GM19397 (cell line): Measurements from ENCODE around the gene PPIC.
"Not testable (repeated sequence)": the region's sequence is repeated elsewhere in the genome, so short reads cannot be mapped to it uniquely, and the experiment has no call there.

Source experiments
- ATAC-seq: cut with Tn5 transposase; IDR thresholded peaks from one replicate; pipeline ENCODE4 v1.9.1; 2021; ENCODE audit warnings: mild to moderate bottlenecking, moderate library complexity; ENCODE audit not compliant: unreplicated experiment

The PPIC gene

DNA sequence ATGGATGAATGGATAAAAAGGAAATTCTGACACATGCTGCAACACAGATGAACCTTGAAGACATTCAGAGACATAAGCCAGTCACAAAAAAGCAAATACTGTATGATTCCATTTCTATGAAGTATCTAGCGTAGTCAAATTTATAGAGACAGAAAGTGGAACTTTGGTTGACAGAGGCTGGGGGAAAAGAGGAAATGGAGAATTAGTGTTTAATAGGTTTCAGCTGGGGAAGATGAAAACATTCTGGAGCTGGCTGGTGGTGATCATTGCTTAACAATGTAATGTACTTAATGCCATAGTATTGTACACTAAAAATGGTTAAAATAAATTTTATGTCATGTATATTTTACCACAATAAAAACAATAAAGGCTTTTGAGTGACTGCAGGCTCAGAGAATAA is 24.2 kb downstream of the PPIC start:
- ATAC-seq, result no peak

DNA sequence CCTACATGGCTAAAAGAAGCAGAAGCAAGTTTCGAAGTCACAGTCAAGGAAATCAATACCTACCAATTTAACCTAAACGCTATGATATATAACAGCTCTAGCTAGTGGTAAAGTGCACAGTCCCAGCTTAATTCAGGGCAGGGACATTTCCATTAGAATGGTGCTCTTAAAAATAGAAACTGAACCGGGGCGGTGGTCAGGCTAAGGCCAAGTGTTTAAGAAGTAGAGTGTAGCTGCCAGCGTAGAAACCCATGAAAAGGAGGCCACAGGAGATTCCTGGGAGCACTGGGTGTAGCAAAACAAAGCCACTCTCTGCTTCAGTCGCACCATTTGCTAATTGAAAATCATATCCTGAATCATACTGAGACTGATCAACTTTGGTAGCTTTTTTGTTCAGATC is 28.8 kb downstream of the PPIC start:
- no peak for ATAC-seq

DNA sequence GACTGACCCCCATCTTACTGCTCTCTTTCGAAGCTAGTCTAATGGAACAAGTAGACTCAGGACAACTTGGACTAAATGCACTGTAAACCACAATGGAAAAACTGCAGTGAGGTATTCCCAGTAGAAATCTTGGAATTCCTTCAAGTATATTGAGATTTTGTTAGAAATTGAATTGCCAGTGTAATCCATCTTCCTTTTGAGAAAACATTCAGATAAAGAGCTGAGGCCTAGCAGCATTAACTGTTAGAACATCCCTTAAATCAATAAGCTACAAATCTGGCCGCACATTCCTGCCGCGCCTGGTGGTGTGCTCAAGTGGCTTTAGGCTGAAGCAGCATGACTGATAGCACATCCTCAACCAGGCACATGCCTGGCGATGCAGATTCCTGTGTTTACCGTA is 29.3 kb downstream of the PPIC start:
- no peak for ATAC-seq

DNA sequence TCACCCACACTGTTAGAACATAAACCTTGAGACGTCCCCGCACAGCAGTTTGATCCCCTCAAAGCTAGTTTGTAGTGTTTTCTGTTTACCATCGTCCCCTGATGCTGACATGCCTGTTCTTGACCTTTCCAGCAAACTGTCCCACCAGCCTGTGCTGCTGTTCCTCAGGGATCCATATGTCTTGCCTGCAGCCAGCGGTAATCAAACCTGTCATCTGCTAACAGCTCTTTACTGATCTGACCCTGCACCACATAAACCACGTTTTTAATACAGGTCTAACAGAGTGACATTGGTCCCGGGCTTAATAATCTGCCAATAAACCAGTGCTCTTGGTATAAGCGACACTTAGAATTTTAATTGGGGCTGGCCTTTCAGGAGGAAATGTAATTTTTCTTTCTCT is 34.7 kb downstream of the PPIC start:
- no peak for ATAC-seq

DNA sequence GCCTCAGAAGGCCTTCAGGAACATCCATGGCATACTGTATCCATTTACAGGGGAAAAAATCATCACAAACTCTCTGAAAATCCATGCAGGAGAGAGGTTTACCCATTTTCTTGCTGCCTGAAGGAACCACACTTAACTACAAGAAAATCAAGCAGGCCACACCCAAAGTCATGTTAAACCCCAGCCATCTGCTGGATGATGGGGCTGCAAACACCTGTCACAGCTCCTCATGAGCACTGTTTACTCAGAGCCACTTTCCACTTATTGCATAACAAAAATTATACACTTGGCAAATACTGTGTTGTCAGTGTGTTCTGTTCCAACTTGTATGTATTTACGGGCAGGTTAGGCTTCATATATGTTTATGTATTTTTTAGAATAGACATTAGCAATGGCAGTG is 35.8 kb downstream of the PPIC start:
- no peak for ATAC-seq

DNA sequence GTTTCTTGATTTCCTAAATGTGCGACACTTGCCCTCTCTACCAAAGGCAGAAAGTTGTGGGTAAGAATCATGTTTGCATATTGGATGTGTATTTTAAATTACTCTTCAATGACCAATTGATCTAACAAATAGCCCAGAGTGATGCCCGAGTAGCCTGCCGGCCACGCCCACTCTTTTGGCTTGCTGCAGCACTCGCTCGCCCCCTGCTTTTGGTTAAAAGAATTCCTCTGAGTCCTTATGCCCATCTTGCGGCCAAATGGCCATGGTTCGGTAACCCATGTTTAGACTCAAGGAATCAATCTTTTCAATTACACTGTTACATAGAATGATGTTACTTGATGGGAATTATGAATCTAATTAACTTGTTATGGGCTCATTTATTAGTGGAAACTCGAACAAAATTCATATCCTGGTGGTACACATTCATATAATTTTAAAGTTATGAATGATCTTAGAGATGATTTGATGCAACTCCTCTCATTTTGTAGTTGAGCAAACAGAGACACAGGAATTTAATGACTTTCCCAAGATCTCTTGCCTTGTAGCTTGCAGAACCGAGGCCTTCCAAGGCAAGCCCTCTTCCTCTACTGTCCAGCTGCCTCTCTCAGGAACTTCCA is 36.5 kb downstream of the PPIC start:
- peak; percentile 81 for ATAC-seq

DNA sequence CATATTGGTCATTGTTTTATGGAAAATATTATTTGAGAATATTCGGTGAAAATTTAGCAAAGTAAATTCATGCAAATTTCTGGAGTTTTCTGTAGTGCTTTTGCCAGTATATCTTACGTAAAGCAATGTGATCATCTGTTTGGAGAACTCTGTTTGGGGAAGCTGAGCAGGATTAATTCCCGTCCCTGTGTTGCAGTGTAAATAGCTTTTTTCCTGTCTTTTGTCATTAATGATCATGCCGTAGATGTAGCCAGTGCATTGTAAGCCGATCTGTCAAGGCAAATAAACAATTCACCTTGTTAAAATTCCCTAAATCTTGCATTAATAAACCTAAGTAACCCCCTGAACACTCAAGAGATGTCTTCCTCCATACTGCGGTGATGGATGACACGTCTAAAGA is 39.2 kb downstream of the PPIC start:
- no peak for ATAC-seq

DNA sequence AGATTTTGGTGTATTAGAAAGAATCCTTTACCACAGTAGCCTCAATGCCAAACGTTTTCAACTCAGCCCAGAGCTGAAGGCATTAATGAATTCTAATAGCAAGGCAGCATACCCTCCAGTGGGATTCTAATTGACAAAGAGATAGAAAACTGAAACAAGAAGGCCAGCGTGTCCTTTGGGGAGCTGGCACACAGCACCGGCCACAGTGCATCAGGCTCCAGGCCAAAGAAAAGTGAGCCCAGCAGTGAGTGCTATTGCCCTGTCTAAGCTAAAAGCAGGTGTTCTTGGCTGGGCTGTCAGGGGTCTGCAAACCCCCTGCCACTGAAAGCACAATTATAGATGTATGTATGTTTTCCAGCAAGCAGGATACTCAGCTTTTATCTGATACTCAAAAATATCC is 40.4 kb downstream of the PPIC start:
- no peak for ATAC-seq

DNA sequence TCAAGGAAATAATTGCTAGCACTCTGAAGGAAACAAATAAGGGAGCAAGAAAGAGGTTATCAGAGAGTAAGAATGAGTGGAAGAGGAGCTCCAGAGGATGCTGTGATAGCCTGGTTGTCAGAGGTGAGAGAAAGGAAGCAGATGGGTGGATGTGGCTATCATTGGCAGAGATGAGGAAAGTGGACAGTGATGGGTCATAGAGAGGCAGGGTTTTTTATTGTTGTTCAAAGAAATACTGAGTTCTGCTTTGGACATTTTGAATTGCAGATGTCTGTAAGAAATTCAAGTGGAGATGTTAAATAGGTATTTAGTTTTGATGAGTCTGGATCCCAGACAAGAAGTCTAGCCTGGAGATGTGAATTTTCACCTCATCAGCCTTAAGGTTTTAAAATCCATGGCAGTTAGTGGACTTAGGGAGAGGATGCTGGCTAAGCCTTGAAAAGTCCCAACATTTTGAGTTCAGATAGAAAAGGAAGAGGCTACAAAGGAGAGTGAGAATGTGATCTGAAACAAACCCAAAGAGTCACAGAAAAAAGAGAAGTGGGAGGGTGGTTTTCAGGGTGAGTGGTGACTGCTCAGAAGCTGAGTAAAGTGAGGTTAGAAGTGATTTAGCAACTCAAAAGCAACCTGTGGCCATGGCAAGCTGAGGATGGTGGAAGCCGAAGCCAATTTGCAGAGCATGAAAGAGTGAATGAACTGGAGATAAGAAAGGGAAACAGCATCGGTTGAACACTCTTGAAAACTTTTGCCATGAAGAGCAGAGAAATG is 50.4 kb downstream of the PPIC start:
- peak; percentile 89 for ATAC-seq

DNA sequence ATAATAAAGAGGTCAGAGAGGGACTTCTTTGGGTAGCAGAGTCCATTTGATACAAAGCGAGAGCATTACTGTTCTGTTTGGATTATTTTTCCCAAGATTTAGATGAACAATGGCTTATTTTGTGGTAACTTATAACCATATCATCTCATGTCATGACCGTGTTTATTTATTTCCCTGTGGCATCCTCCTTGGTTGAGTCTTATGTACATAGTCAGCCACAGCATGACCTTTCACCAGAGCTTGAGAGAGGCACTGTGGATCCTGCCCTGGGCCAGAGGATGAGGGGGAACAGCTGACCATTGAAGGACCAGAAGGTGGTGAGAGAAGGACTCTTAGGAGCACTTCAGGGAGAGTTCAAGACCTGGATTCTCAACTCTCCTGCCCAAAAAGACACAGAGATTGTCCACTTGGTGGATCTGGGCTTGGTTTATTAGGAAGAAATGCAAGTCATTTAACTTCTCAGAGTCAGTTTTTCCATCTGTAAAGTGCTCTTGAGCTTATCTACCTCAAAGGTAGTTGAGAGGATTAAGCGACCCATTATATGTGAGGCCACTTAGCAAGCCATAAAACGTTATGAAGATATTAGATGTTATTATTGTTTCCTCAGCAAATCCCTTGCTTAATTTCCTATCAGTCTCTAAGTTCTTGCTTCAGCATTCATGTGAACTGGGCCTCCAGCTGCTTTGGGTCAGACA is 51.4 kb downstream of the PPIC start:
- ATAC-seq, result no peak

DNA sequence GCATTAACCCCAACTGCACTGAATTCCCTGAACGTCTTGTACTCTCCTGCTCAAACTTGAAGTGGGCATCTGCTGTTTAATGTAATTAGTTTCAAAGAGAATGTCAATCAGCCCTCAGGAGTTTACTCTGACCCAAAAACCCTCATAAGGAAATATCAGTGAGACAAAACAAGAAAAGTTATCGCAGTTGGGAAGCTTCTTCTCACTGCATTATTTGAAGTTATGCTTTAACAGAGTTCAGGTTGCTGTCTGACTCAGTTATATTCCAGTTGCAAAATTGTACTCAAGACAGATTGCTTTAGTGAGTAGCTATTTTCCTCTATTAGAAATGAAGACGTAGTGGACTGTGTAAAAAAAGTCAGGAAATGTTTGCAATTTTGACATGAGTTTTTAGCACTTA is 52.1 kb downstream of the PPIC start:
- peak; percentile 33 for ATAC-seq

DNA sequence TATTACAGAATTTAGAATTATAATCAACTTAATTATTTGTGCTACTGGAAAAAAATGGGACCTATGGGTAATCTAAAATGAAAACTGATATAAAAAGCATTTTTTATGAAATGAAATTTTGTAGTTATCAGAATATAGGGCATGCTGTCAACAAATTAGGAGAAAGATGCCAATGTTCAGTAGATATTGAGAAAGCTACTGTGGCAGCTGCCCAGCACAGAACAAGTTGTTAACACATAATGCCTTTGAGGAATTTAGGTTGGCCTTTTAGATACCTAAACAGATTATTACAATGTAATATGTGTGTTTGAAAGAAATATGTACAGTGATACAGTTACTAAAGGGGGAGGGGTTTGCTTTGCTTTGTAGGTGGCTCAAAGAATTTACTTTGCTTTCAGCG is 54.1 kb downstream of the PPIC start:
- no peak for ATAC-seq

DNA sequence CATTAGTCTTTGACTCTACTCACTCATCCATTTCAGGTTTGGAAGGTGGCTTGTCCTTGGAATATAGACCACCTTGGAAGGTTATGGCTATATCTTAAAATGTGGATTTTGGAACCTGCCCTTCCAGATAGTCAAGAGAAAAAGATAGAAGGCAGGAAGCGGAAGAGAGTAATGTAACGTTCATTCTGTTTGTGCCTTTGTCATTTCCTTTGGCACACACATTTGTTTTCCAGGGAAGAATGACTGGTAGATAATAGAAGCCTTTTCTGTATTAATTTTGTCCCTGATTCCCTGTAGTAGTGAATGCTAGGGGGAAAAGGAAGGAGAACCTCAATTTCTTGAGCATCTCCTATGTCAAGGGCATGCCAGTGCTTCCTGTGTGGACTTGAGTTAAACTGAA is 54.7 kb downstream of the PPIC start:
- no peak for ATAC-seq

DNA sequence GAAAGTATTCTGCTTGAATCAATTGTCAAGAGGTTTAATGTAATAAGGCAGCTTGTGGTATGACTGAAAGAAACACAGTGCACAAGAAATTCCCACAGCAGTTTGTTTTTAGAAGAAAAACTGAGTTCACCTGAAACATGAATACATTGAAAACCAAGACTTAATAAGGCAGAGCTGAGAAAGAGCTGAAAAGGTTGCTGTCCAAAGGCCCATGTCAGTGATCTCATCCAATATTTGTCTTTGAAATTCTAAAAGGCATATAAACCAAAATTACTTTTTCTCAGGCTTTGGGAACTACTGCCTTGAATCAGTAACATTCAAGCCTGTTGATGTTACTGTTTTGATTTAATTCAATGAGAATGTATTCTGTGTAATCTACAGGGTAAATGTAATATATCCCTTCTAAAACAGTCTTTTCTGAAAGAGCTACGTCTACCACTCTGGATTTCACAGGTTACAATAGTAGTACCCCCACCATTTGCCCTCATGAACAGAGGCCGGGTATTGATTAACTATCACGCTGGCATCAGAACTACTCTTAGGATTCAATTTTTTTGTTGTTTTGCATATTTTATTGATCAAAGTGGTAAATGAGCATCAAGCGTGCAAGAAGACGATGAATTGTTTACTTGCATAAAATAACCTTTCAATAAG is 57.8 kb downstream of the PPIC start:
- ATAC-seq, result no peak

DNA sequence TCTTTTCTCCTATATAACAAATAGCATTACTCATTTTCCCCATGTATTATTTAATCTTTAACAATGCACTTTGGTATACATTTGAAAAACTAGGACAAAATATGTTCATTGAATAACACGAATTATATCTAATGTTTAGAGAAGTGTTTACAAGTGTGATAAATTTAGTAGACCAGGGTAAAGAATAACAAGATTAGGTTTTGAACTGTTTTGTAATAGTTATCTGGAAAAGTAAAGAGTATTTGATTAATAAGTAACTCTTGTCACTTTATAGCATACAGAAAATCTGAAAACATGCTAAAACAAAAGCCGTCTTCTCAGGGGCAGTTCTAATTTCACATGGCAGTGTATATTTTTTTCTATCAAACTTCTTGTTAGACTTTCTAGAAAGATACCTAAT is 58.5 kb downstream of the PPIC start:
- ATAC-seq, result no peak

DNA sequence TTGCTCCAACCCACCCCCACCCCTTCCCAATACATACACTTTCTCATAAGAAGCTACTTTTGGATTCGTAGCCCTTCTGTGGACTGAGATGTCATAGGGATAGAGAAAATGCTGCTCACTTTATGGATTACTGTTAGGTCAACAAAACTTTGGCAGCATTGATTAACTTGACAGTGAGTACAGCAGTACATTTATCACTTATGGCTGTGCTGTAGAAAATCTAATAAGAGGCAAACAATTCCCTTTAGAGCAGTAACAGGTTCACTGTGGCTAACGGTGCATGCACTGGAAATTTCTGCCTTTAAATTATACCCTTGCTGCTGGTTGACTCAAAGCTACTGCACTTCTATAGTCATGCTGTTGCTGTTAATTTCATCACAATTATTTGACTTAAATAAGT is 59.2 kb downstream of the PPIC start:
- no peak for ATAC-seq

DNA sequence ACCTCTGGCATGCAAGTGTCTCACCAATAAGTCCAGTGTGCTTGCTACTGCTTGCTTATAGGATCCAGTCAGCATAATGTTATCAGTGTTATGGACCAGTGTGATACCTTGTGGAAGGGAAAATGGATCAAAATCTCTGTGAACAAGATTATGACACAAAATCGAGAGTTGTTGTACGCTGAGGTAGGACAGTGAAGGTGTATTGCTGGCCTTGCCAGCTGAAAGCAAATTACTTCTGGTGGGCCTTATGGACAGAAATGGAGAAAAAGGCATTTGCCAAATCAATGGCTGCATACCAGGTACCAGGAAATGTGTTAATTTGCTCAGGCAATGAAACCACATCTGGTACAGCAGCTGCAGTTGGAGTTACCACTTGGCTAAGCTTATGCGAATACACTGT is 62.3 kb downstream of the PPIC start:
- not testable (repeated sequence) for ATAC-seq

DNA sequence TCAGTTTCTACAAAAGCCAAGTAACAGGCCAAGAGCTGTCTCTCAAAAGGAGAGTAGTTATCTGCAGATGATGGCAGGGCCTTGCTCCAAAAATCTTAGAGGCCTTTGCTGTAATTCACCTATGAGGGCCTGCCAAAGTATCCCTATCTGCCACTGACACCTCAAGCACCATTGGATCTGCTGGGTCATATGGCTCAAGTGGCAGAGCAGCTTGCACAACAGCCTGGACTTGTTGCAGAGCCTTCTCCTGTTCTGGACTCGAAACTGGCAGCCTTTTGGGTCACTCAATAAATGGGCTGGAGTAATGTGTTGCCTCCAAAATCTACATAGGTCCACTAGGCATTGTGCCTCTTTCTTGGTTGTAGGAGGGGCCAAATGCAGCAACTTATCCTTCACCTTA is 62.8 kb downstream of the PPIC start:
- ATAC-seq, result not testable (repeated sequence)
